ENCODE data around the gene VPS41. TPM values are rescaled to one million over a fixed set of nuclear protein-coding genes. Genes with fewer than 3 reads are reported as not detected.

The VPS41 gene
- total RNA-seq, 1 donor from 2014 or later: 95.5 TPM

DNA sequence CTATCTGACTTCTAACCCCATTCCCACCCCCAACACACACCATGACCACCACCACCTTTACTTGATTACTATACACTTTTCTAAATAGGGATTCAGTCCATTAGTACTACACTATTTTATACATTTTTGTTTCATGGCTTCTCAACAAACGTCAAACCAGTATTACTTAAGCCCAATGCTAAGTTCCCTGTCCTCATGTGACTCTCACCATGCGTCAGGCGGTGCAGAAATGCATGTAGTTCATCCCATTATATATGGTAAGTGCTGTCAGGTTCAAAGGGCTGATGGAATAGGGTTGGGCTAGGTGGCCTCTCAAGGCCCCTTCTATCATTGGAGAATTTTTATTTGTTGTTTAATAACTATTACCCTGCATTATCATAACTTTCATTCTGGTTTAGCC, 19.5 kb upstream of the VPS41 start:
- no peak overlapping the region for H3K4me3 Mint-ChIP-seq
- H3K27me3 Mint-ChIP-seq: no peaks in the 10 kb centered on the region
- no peak for DNase-seq (ENCODE audit: extremely low spot score, unreplicated experiment)
- H3K27ac Mint-ChIP-seq: no peak overlapping the region
- H3K4me1 Mint-ChIP-seq (ENCODE audit: unreplicated experiment): peaks cover 25% of the 10 kb centered on the region
- H3K9me3 Mint-ChIP-seq: no peaks in the 10 kb centered on the region
- TF ChIP-seq, protein P1, sequence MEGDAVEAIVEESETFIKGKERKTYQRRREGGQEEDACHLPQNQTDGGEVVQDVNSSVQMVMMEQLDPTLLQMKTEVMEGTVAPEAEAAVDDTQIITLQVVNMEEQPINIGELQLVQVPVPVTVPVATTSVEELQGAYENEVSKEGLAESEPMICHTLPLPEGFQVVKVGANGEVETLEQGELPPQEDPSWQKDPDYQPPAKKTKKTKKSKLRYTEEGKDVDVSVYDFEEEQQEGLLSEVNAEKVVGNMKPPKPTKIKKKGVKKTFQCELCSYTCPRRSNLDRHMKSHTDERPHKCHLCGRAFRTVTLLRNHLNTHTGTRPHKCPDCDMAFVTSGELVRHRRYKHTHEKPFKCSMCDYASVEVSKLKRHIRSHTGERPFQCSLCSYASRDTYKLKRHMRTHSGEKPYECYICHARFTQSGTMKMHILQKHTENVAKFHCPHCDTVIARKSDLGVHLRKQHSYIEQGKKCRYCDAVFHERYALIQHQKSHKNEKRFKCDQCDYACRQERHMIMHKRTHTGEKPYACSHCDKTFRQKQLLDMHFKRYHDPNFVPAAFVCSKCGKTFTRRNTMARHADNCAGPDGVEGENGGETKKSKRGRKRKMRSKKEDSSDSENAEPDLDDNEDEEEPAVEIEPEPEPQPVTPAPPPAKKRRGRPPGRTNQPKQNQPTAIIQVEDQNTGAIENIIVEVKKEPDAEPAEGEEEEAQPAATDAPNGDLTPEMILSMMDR (conservative IDR thresholded peaks at IDR 0.05): no peak
- H3K36me3 Mint-ChIP-seq: no peaks in the 10 kb centered on the region

GRCh38 chr7:38927751-38928150, 18.8 kb upstream of the VPS41 start:
- Mint-ChIP-seq H3K36me3 (no peaks in the 10 kb centered on the region), H3K27ac (no peak overlapping the region), H3K9me3 (no peaks in the 10 kb centered on the region), H3K27me3 (no peaks in the 10 kb centered on the region), H3K4me1 (ENCODE audit: unreplicated experiment) (peaks cover 24% of the 10 kb centered on the region), H3K4me3 (no peak overlapping the region)
- TF ChIP-seq, protein P1 (conservative IDR thresholded peaks at IDR 0.05): no peak
- no peak for DNase-seq (ENCODE audit: extremely low spot score, unreplicated experiment)

GRCh38 chr7:38920731-38921130, 11.7 kb upstream of the VPS41 start:
- TF ChIP-seq, protein P1 (conservative IDR thresholded peaks at IDR 0.05): no peak
- no peak for DNase-seq (ENCODE audit: extremely low spot score, unreplicated experiment)
- H3K36me3 Mint-ChIP-seq: no peaks in the 10 kb centered on the region
- H3K27me3 Mint-ChIP-seq: no peaks in the 10 kb centered on the region
- H3K9me3 Mint-ChIP-seq: no peaks in the 10 kb centered on the region
- no peaks in the 10 kb centered on the region for H3K4me1 Mint-ChIP-seq (ENCODE audit: unreplicated experiment)
- H3K27ac Mint-ChIP-seq: no peak overlapping the region
- H3K4me3 Mint-ChIP-seq: no peak overlapping the region

DNA sequence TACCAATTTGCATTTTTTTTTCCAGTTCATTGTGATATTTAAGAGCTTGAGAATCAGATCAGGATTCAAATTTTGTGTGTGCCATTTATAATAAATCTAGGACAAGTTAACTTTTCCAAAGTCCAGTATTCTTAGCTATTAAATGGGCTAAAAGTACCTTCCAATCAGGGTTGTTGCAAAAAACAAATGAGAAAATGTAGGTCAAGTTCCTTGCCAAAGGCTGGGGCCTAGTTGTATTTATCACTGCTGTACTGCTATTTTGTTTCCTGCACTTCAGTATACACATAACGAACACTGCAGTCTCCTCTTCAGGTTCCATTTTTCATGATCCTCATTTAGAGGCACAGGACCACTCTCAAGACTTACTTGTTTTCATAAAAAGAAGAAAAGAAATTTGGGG, 7.4 kb upstream of the VPS41 start:
- H3K27me3 Mint-ChIP-seq: peaks cover 3% of the 10 kb centered on the region

DNA sequence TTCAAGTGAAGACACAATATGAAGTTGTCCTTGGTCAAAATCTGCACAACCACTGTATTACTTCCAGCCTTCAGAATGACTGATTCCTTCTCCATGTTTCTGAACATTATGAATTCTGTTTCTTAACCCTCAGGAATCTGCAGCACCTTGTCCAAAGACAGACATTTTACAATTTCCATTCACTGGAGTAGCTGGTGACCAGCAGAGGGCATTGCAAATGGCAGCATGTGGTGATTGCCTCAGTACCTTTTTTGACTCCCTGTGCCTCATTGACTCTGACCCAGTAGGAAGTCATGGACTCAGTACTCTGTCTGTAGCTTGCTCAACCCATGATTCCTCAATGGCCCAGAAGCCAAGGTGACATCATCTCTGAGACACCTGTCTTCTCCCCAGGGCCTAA, 879 bp upstream of the VPS41 start:
- TF ChIP-seq, protein P1 (conservative IDR thresholded peaks at IDR 0.05): no peak
- H3K4me3 Mint-ChIP-seq: peak overlapping the region; percentile 44

More for the DNA sequence above, 7.4 kb upstream of the VPS41 start:
- H3K4me1 Mint-ChIP-seq (ENCODE audit: unreplicated experiment): no peaks in the 10 kb centered on the region
- no peak for DNase-seq (ENCODE audit: extremely low spot score, unreplicated experiment)
- H3K27ac Mint-ChIP-seq: no peak overlapping the region
- H3K36me3 Mint-ChIP-seq: no peaks in the 10 kb centered on the region
- TF ChIP-seq, protein P1 (conservative IDR thresholded peaks at IDR 0.05): no peak
- H3K4me3 Mint-ChIP-seq: no peak overlapping the region
- H3K9me3 Mint-ChIP-seq: no peaks in the 10 kb centered on the region

DNA sequence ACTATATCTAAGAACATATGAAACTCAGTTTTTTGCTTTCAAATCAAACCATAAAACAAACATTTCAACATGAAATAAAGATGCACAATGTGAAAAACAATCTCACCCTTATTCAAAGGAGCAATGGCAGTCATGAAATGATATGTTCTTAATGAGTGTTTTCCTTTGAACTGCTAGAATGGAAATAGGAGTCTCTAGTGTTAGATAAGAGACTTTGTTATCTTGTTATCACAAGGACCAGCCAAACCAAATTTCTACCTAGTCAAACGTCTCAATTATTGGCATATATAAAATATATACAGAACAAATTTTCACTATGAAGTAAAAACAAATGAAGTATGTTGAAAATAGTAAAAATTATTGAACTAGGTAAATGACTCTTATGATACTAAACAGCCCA, 1.2 kb downstream of the VPS41 start:
- Mint-ChIP-seq H3K27ac (no peak overlapping the region), H3K27me3 (no peaks in the 10 kb centered on the region), H3K4me3 (peak overlapping the region; percentile 99), H3K4me1 (ENCODE audit: unreplicated experiment) (peaks cover 36% of the 10 kb centered on the region), H3K36me3 (no peaks in the 10 kb centered on the region), H3K9me3 (no peaks in the 10 kb centered on the region)
- TF ChIP-seq, protein P1 (conservative IDR thresholded peaks at IDR 0.05): no peak
- DNase-seq (ENCODE audit: extremely low spot score, unreplicated experiment): no peak

More for the DNA sequence above, 879 bp upstream of the VPS41 start:
- Mint-ChIP-seq H3K27ac (no peak overlapping the region), H3K36me3 (no peaks in the 10 kb centered on the region), H3K4me1 (ENCODE audit: unreplicated experiment) (peaks cover 26% of the 10 kb centered on the region), H3K9me3 (no peaks in the 10 kb centered on the region), H3K27me3 (peaks cover 3% of the 10 kb centered on the region)
- no peak for DNase-seq (ENCODE audit: extremely low spot score, unreplicated experiment)

Data from type B pancreatic cell (in vitro differentiated cells).